Measurements from ENCODE around the gene KRT36. TPM values are rescaled to one million over a fixed set of nuclear protein-coding genes. Genes with fewer than 3 reads are reported as not detected.

Gene KRT36
- total and polyA plus RNA-seq, 2 donors (not counting 3 experiments of a cell fraction or from before 2014, with no cell fraction given) = 0.04 TPM; not detected in 1

DNA sequence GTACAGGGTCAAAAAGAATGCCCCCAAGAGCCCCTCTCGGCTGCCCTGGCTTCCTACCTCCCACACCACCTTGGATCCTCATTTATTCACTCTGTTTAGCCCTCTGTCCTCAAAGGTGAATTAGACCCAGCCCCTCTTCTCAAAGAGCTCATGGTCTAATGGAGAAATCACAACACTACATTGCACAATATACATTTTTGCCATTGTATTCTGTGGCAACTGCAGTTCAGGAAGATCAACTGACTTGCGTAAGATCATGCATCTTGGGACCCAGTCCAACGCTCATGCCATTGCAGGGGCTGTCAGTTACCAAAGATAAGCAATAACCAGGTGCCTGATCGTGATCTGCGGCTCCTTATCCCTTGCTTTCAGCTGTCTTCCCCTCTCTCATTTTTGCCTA, 50.3 kb downstream of the KRT36 start:
- no peaks in the 10 kb centered on the region for H3K36me3 ChIP-seq (ENCODE audit: control insufficient read depth in 2 of 2, extremely low read depth in 1 of 2, insufficient read depth in 2 of 2, low read length in 2 of 2)
- no peaks in the 10 kb centered on the region for H3K4me1 ChIP-seq (ENCODE audit: control insufficient read depth, extremely low read depth, insufficient read depth, low read length)
- H3K9me1 ChIP-seq (replicated peaks; ENCODE audit: control insufficient read depth, extremely low read depth, insufficient read depth, low read length) = no peaks in the 10 kb centered on the region
- no TSS peak for BruUV-seq (replicated peaks)
- H3K27me3 ChIP-seq (ENCODE audit: control insufficient read depth in 2 of 2, insufficient read depth in 2 of 2, low read length in 2 of 2) = peaks cover under 1 to 3% of the 10 kb centered on the region in 2 experiments
- TF ChIP-seq, protein P1, sequence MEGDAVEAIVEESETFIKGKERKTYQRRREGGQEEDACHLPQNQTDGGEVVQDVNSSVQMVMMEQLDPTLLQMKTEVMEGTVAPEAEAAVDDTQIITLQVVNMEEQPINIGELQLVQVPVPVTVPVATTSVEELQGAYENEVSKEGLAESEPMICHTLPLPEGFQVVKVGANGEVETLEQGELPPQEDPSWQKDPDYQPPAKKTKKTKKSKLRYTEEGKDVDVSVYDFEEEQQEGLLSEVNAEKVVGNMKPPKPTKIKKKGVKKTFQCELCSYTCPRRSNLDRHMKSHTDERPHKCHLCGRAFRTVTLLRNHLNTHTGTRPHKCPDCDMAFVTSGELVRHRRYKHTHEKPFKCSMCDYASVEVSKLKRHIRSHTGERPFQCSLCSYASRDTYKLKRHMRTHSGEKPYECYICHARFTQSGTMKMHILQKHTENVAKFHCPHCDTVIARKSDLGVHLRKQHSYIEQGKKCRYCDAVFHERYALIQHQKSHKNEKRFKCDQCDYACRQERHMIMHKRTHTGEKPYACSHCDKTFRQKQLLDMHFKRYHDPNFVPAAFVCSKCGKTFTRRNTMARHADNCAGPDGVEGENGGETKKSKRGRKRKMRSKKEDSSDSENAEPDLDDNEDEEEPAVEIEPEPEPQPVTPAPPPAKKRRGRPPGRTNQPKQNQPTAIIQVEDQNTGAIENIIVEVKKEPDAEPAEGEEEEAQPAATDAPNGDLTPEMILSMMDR (IDR thresholded peaks at IDR 0.05; ENCODE audit: extremely low read depth in 1 of 2, insufficient read depth in 1 of 2, low read depth in 1 of 2, low read length in 2 of 2) = no peak
- no peak for TF ChIP-seq JUN (IDR thresholded peaks at IDR 0.05; ENCODE audit: borderline replicate concordance, insufficient read depth, insufficient read length, low read depth)
- TF ChIP-seq, protein P2, sequence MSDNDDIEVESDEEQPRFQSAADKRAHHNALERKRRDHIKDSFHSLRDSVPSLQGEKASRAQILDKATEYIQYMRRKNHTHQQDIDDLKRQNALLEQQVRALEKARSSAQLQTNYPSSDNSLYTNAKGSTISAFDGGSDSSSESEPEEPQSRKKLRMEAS (IDR thresholded peaks at IDR 0.05; ENCODE audit: insufficient read depth, insufficient read length) = no peak
- TF ChIP-seq POLR2A (IDR thresholded peaks at IDR 0.05; ENCODE audit: low read depth, low read length) = no peak
- no peak for TF ChIP-seq EZH2 (IDR thresholded peaks at IDR 0.05; ENCODE audit: borderline replicate concordance, low read depth, low read length, severe bottlenecking)
- TF ChIP-seq GATA2 (IDR thresholded peaks at IDR 0.05; ENCODE audit: insufficient read depth, insufficient read length, low read depth, low read length) = no peak
- no peak for TF ChIP-seq MYC (IDR thresholded peaks at IDR 0.05; ENCODE audit: low read depth, low read length)
- no peak for TF ChIP-seq POLR2AphosphoS5 (IDR thresholded peaks at IDR 0.05; ENCODE audit: insufficient read depth, low read depth, low read length)
- TF ChIP-seq FOS (IDR thresholded peaks at IDR 0.05; ENCODE audit: borderline replicate concordance, insufficient read depth, low read length) = no peak
- H3K79me2 ChIP-seq (ENCODE audit: control insufficient read depth, insufficient read depth, low read length) = no peaks in the 10 kb centered on the region
- no peak overlapping the region for H3K27ac ChIP-seq (ENCODE audit: insufficient read depth, low read depth, low read length)
- DNase-seq (ENCODE audit: low read depth, low spot score) = no peak
- no peak overlapping the region for H3K9ac ChIP-seq (replicated peaks; ENCODE audit: extremely low read depth, insufficient read depth, low read length)
- H4K20me1 ChIP-seq (replicated peaks; ENCODE audit: control insufficient read depth, extremely low read depth, insufficient read depth, low read length) = no peaks in the 10 kb centered on the region
- no peak for FAIRE-seq
- no peak overlapping the region for H2AFZ ChIP-seq (ENCODE audit: low read depth, low read length)
- no peak overlapping the region for H3K4me2 ChIP-seq (ENCODE audit: insufficient read depth, low read length)
- no peaks in the 10 kb centered on the region for H3K9me3 ChIP-seq (replicated peaks; ENCODE audit: control insufficient read depth, insufficient read depth, low read length)
- dilution Hi-C loops (cut with MboI; ENCODE audit: extremely low pct_ligation_motif_present, low sequenced_read_pairs) = no loop called here
- POLR2A ChIA-PET = no interaction called here
- intact Hi-C loops (cut with micrococcal nuclease) = no loop called here
- no peak overlapping the region for H3K4me3 ChIP-seq (replicated peaks in 1 of 3; ENCODE audit: insufficient read depth in 1 of 3, low read depth in 1 of 3, low read length in 3 of 3)
- CTCF ChIA-PET = interaction anchor here (1.2 to 1.5 kb wide), 2 partner anchors 12 to 109 kb away, joined by 3 to 4 read pairs; no protein-coding TSS in a partner anchor

Data from endothelial cell of umbilical vein (primary cell).